NCI-H748 (cell line): Measurements from ENCODE around the gene OSM.

Experiments
- DNase-seq: peaks from one replicate; lab custom pipeline; 2025; ENCODE audit not compliant: unreplicated experiment; lab: John Stamatoyannopoulos, UW

The OSM gene

DNA sequence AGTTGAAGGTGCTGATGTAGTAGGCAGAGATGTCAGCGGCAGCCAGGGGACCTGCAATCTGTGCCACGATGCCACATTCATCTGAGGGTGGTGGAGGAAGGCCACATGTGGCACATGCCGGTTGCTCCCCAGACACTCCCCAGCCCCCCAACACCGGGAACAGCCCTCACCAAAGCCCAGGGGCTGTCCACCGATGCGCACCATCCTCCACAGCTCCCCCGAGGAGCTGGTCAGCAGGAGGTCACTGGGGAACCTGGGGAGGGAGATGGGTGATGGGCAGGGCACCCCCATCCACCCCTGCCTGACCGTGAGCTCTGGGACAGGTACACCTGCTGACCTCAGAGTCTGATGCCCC lies 19.2 kb upstream of the OSM start:
- no peak for DNase-seq

DNA sequence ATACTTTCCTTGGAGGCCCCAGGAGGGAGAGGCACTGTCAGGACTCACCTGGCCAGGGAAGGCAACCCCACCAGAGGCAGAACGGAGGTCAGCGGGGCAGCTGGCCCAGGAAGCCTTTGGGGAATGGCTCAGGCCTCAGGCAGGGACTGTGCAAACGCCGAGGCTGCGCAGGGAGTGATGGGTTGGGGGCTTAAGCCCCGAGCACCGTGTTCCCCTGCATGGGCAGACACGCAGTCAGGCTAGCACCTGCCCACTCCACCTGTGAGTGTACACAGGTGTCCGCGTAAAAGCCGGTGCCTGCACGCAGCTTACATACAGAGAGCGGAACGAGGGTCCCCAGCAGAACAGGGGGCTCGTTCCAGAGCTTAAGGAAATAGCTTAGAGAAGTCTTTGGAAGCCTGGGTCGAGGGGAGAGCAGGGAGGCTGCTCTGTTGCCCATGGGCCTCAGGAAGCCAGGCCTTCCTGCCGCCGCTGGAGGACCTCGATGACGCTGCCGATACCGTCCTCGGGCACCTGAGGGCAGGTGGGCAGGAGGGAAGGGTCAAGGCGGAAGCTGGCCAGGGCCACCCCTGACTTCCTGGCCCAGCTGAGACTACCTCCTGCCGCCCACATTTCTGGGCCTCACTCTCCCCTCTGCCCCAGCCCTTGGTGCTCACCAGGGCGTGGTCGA lies 18.7 kb upstream of the OSM start:
- no peak for DNase-seq

DNA sequence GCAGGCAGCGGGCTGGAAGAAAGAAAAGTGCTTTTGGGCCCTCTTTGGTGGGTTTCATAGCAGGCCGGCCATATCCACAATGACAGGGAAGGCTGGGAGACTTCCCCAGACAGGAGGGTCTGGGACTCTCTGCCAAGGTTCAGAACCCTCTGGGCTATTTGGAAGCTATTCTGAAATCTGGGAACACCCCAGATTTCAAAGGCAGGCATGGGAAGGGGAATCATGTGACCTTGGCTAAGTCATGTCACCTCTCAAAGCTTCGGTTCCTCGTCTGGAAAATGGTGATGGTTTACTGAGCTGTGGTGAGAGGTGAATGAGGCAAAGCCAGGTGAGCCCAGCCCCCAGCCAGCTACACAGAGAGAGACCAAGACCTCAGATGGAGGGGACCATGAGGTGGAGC lies 18.0 kb upstream of the OSM start:
- no peak for DNase-seq

DNA sequence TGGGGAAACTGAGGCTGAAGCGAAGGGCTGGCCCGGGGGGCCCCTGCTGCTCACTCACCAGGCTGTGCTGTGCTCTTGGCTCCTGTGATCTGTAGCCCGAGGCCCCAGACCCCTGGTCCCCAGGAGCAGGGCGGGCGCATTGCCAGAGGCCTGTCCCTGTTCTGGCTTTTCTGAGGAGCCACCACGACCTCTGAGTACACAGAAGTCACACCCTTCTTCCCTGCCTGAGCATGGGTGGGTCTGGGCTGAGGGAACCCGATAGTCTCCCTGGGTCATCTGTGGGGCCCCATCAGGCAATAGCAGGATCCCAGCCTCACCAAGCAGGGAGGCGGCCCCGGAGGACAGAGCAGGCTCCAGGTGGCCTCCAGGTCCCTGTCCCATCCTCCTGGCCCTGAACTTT lies 17.5 kb upstream of the OSM start:
- DNase-seq = no peak

DNA sequence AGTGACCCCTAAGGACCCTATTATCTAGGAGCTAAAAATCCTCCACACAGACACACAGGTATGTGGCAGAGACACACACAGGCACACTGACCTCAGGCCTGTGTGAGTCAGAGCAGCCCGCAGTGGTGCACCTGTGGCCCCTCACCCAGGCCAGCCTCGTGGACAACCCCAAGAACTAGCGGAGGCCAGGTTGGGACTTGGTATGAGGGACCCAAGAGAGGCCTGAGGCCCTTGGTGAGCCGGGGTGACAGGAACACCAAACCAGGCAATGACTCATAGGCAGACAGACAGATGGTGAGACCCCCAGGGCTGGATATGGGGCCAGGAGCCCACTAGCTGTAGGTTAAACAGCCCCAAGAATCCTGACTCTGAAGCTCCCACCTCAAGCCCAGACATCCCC lies 16.7 kb upstream of the OSM start:
- DNase-seq = no peak

DNA sequence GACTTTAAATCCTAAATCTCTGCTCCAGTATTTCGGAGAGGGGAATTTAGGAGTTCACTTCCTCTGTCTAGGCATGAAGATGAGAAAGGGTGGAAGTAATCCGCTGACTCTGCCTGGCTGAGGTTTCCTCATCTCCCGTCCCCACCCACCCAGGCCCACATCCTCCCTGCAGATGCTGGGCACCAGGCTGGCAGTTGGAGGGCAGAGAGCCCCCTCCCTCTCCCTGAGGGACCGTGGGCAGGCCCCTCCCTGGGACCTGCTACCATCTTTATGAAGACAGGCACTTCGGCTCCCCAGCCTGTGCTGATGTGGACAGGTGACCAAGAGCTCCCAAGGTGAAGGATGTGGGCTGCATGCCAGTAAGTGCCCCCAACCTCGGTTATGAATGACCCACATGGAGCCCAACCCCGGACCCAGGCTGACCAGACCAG lies 16.0 kb upstream of the OSM start:
- DNase-seq = no peak

DNA sequence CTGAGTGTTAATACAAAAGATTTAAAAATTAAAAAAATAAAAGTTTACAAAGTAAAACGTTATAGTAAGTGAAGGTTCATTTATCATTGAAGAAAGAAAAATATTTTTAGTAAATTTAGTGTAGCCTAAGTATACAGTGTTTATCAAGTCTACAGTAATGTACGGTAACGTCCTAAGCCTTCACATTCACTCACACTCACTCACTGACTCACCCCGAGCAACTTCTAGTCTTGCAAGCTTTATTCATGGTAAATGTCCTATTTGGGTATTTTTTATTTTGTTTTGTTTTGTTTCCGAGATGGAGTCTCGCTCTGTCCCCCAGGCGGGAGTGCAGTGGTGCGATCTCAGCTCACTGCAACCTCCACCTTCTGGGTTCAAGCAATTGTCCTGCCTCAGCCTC lies 13.9 kb upstream of the OSM start:
- no peak for DNase-seq

DNA sequence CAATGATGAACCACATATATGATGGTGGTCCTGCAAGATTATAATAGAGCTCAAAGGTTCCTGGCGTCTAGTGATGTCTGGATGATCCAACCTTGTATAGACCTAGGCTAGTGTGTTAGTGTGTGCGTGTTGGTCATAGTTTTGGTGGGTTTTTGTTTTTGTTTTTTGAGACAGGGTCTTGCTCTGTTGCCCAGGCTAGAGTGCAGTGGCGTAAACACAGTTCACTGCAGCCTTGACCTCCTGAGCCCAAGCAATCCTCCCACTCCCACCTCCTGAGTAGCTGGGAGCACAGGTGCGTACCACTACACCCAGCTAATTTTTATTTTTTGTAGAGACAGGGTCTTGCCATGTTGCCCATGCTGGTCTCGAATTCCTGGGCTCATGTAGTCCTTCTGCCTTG lies 13.3 kb upstream of the OSM start:
- no peak for DNase-seq

DNA sequence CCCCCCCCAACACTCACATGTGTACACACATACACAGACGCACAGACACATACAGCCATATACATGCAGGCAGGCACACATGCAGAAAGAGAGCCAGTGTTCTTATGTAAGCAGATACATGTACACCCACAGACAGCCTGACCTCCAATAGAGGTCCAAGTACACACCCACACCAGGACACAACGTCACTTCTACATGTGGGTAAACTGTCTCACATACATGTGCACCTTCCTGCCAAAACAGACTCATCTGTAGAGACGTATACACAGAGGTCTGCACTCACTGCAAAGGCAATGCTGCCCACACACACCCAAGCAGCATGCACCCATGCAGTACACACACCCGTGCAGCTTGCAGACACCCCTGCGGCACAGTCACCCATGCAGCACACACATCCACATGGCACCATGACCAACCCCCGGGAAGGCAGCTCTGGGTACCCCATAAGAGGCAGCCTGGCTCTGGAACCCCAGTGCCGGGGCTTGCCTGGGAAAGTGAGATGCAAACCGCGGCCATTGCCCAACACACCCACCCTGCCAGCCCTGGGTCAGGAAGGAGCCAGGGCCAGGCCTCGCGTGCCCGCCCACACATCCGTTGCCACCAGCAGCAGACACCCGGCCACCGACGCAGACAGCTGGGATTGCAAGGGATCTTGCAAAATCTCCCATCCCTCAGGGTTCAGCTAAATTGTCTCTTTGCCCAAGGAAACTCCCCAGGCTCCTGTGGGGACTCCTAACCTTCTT lies 12.6 kb upstream of the OSM start:
- no peak for DNase-seq

DNA sequence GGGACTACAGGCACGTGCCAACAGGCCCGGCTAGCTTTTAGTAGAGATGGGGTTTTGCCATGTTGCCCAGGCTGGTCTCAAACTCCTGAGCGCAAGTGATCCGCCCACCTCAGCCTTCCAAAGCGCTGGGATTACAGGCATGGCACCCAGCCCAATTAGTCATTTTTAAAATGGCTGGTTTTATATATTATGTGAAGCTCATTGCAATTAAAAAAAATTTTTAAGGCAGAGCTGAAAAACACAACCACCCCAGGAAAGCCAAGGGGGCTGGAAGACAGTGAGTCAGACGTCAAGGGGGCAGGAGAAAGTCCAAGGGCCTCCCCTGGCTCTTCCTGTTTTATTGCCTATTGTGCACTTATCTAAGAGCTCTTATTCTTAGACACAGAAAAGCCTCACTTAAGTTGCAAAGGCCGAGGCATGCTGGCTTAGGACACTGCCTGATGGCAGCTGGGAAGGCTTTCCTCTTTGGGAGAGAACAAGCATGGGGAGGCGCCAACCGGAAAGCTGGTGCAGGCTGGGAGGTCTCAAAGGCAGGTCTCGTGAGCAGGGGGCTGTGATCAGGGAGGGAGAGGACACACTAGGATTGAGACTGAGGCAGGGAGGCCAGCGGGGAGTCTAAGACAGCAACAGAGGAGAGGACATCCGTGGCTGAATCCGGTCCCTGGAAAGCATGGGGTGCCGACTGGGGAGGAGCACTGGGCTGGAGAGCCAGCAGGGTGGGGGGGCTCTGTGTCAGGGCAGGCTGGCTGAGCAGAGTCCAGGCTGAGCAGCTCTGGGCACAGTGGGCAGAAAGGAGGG lies 11.1 kb upstream of the OSM start:
- no peak for DNase-seq

DNA sequence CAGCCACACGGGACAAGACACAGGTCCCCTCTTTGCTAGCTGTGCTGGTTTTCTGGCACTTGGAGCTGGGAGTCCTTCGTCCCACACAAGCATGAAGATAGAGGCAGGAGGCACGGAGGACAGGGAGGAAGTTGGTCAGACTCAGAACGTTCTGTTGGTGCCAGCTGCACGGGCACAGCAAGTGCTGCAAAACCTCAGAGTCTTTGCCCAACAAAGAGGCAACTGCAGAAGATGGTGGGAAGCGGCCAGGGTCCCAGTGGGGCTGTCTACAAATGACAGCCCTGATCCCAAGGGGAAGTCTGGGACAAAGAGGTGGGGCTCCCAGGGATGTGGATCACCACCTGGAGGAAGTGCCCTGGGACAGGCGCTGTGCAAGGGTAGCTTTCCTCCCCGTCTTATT lies 9.4 kb upstream of the OSM start:
- DNase-seq = no peak

DNA sequence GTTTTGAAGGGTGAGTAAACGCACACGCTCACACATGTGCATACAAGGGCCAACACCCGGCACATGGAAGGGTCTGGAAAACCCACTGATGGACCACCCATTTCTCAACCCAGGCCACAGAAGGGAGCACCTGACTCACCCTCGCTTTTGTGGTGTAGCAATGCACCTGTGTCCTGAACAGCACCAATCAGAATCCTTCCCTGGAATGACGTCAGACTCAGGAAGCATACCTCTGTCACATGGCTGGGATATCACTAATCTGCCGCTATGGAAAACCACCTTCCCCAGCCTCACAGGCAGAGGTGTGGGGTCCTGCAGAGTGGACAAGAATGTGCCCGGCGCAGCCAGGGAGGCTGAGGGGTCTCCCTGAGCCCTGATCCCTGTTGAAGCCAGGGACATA lies 9.0 kb upstream of the OSM start:
- DNase-seq = peak; percentile 3

DNA sequence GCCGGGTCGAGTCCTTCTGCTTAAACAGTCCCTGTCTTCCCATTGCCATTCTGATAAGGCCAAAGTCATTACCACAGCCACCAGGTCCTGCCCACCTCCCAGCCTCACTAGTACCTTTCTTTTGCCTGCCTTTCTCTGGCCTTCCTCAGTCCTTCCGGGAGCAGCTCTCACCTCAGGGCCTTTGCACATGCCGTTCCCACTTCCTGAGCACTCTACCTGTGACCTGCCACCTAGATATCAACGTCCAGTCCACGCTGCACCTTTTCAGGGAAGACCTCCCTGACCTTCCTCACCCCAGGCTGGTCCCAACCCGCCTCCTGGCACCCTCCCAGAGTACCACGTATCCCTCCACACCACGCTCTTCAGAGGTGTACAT lies 7.8 kb upstream of the OSM start:
- no peak for DNase-seq

DNA sequence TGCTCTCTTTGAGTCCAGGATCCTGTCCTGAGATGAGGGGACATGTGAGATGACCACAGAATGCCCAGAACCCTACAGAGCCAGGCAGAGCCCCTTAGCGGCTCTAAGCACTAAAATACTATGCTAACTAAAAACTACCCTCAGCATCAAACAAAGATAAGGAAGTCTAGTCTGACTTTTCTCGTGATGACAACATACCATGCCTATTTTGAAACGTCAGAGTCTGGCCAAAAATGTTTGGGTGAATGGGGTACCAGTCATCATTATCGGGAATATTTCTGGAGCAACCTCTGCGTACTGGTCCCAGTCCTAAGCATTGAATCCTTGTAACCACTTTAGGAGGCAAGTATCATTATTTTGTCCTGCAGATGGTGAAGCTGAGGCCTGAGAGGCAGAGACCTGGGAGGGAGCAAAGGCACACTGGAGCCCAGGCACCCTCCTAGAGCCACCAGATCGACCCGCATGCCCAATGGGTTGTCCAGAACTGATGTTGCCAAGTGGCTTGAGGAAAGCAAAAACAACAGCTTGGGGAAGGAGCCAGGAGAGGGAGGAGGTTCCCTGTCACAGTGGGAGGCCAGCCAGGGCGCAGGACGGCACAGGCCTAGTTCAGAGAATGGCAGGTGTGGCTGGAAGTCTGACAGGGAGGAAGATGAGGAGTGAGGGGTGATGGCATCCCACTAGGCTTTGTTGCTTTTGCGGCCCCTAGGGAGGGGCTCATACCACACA lies 7.2 kb upstream of the OSM start:
- no peak for DNase-seq

DNA sequence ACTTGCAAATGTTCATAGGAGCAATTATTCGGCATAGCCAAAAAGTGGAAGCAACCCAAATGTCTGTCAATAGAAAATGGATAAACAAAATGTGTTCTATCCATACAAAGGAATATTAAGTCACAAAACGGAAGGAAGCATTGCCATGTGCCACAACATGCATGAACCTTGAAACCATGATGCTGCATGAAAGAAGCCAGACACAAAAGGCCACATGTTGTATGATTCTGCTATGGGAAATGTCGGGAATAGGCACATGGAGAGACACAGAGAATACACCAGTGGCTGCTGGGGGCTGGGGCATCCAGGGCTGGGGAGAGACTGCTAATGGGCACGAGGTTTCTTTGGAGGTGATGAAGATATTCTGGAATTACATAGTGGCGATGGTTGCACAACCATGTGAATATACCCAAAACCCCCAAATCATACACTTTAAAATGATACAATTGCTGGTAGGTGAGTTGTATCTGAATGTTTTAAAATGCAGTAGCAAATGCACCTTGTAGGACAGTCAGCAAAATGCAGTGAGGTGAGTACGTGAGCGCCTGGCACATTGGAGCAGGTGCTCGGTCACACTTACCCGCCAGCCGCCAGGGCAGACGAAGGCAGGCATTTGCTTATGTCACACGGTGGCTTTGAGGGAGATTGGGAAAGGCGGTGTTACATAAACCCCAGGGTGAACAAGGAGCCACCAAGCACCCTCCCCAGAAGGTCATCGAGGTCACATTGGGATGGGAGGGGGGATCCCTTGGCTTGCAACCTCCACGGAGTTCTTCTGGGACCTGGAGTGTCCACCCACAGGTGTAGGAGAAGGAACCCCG lies 6.3 kb upstream of the OSM start:
- DNase-seq = peak; percentile 1

DNA sequence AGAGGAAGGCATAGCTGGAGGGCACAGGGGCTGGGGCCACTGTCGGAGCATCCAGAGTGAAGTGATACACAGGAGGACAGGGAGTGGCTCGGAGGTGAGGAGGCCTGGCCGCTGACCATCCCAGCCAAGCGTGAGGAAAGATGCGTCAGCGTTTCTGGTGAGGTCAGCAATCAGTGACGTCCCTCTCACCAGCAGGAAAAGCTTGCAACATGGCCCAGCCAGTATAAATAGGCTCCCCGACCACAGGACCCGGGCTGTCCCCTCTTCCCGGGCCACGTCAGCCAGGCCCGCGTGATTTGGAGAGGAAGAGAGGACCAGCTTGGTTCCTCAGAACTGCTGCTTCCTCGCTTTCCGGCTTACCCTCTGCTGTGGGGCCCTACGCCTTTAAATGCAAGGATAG lies 4.2 kb upstream of the OSM start:
- DNase-seq = no peak

DNA sequence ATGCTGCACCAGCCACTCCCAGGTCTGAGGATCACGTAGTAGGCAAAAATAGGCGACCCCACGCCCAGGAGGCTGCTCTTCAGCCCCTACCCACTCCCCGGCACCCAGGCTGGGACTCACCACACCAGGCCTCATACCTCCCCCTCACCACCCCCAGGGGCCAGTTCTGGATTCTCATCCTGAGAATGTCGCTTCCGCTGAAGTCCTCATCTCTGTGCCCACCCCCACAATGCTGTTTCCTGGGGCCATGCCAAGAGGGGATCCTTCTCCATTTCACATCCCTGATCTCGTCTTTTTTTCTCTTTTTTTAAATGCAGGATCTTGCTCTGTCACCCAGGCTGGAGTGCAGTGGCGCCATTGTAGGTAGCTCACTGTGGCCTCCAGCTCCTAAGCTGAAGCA lies 1.7 kb upstream of the OSM start:
- no peak for DNase-seq

DNA sequence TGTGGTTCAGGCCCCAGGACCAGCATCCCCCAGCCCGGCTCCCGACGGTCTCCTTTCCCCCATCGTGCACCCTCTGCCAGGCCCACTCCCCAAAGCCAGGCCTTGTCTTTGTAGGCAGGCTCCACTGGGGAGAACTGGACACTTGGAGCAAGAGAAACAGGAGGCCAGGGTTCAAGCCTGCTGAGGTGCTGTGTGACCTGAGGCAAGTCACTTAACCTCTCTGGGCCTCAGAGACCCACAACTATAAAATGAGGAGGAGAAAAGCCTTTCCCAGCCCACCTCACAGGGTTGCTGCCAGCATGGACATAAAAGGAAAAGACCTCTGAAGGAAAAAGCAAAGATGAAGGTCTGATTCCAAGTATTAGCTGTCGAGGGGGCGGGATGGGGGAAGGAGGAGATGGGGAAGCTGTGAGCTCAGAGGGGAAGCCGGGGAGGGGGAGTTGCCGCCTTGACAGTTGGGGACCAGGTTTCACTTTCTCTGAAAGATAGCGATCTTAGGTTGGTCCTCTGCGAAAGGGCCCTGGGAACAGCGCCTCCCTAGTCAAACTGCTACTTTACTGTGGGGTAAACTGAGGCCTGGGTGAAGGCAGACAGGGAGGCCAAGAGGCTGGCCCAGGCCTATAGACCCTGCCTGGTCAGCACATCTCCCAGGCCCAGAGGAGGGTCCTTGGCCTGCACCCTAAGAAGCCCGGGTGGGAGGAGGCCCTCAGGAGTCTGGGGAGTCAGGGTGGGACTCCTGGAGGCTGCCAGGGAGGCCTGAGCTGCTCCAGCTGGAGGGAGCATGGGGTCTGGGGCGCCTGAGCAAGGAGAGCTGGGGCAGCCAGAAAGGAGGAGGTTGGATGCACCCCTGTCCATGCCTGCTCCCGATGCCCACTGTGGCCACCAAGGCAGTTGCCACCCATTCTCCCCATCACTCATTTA lies 991 bp upstream of the OSM start:
- no peak for DNase-seq

DNA sequence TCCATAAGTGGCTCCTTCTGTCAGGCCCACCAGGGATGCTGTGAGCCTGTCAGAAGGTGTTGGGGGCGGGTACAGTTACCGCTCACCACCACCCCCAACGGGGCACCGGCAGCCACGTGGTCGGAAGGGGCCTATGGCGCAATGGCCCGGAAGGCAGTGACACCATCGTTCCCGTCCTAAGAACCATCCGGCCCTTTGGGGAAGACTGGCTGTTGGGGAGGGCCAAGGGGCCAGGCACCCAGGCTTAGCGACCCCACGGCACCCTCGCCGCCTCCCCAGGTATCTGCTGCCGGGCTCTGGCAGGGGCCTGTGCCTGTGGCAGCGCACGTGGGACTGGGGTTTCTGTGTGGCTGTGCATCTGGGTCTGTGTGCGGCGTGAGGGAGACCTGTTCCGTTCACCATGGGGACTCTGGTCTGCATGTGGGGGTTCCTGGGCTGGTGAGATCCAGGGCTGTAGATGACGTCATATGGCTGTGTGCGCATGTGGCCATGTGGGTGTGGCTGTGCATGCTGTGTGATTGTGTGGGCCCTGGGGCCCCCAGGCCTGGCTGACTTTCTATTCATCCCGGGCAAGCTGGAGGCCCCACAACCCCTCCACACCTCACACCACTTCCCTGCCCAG lies 717 bp downstream of the OSM start:
- DNase-seq = no peak
